Activated CD4-positive, CD25-positive, alpha-beta regulatory T cell treated with anti-CD3 and anti-CD28 coated beads, Interleukin-2, amount 50 U/mL, for 72 hours (primary cell): Measurements from ENCODE around the gene PCDH9.
"Not testable (repeated sequence)": the region's sequence is repeated elsewhere in the genome, so short reads cannot be mapped to it uniquely, and the experiment has no call there.

Experiments
- DNase-seq: peaks from one replicate; pipeline ENCODE4 v3.0.0; 2021

The PCDH9 gene

GRCh38 chr13:67125681-67126080 is 104.5 kb downstream of the PCDH9 start:
- DNase-seq = no peak

DNA sequence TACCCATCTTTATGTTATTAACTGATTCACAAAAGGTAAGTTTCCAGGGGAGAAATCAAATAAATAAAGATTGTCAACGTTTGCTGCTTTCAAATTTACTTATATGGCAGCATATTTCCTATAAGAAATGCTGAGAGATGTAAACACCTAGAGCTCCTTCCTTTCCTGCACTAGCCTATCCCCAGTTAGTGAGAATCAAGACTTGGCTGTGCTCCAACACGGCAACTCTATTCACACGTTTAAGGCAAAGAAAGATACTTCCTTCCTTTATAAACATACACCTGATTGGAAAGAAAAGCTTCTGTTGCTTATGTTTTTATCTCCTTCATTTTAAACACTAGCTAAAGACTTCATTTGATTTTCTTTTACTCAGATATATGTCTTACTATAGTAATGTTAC is 107.0 kb downstream of the PCDH9 start:
- DNase-seq = no peak

GRCh38 chr13:67122251-67122650 is 107.9 kb downstream of the PCDH9 start:
- no peak for DNase-seq

- no peak for DNase-seq
Measured at GRCh38 chr13:67120872-67121531, 109.1 kb downstream of the PCDH9 start.

- DNase-seq = no peak
Measured at GRCh38 chr13:67119481-67119894, 110.6 kb downstream of the PCDH9 start.

- DNase-seq = no peak
Measured at GRCh38 chr13:67118277-67118676, 111.9 kb downstream of the PCDH9 start.

DNA sequence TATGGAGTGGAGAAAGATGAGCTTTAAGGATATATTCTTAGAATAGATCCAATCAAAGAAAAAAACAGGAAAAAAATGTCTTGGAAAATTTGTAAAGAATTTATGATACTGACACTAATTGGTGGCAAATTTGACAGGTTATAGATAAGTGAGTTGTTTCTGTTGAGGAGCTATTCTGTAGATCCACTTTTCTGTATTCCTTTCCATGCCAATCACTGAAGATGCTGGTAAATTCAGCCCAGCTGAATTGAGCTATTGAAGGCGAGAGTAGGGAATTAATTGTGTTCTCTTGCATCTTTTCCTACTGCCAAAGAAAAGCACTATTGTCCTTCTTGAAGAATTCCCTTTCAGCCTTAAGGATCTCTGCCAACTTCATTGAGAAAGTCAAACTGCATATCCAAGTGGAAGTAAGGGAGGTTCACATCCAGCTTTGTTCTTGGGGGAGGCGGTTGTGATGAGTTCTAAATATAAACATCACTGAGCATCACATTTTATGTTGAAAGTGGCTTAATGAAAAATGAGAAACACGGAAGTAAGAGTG is 113.1 kb downstream of the PCDH9 start:
- DNase-seq = no peak

GRCh38 chr13:67107979-67108378 is 122.2 kb downstream of the PCDH9 start:
- DNase-seq = no peak

- no peak for DNase-seq
Measured at GRCh38 chr13:67106502-67107057, 123.6 kb downstream of the PCDH9 start.

DNA sequence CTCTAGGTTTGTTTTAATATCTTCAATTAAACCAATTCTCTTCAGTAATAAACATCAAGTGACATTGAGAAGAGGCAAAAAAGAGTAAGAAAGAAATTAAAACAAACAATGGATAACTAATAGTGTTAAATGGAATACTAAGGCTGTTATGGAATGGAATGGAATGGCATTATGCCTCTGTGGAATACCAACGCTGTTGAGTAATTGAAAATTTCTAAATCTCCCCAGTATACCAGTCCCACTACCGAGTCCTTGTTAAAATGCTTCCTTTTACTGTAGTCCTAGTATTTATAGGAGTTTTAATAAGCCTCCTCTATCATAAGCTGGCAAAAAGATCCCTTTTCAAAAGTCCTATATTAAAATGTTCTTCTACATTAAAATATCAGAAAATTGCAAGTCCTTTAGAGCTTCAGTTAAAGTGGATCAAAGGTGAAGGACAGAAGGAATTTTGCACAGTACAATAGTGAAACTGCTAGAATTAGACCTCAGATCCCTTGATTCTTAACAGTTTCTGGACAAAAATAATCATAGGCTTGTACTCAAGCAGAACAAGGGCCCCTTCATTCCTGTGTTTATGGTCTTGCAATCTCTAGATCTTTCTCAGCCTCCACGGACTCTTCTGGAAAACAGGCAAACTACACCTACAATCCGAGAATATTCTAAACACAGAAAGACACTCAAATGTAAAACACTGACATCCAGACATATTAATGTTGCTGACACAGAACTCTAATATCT is 128.2 kb downstream of the PCDH9 start:
- DNase-seq = no peak

GRCh38 chr13:67100730-67101129 is 129.4 kb downstream of the PCDH9 start:
- DNase-seq = no peak

- no peak for DNase-seq
Measured at GRCh38 chr13:67099494-67099893, 130.6 kb downstream of the PCDH9 start.

GRCh38 chr13:67097892-67098452 is 132.2 kb downstream of the PCDH9 start:
- no peak for DNase-seq

DNA sequence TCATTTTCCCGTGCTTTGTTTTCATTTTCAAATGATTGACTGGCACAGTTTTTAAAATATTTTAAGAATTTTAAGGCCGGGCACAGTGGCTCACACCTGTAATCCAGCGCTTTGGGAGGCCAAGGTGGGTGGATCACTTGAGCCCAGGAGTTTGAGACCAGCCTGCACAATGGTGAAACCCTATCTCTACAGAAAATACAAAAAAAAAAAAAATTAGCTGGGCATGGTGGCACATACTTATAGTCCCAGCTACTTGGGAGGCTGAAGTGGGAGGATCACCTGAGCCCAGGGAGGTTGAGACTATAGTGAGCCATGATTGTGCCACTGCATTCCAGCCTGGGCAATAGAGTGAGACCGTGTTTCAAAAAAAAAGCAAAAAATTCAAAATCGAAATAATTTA is 133.2 kb downstream of the PCDH9 start:
- DNase-seq = not testable (repeated sequence)

GRCh38 chr13:67096418-67096817 is 133.7 kb downstream of the PCDH9 start:
- DNase-seq = no peak

DNA sequence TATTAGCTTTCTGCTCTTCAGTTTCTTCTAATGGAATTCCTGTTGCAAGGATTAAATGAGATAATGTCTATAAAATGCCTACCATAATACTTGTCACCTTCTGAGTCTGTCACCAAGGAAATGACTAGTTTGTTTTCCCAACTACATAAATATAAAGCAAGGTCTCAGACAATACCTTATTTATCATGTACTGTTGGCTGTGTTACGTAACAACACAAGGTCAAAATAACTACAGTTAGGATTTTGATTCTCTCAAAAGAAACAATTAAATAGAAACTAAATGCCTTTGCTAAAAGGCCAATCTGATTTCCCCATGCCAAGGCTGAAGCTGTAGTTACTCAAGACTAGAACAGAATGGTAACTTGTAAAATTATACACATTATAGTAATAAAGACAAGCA is 134.5 kb downstream of the PCDH9 start:
- DNase-seq = no peak

- DNase-seq = no peak
Measured at GRCh38 chr13:67094952-67095351, 135.2 kb downstream of the PCDH9 start.

DNA sequence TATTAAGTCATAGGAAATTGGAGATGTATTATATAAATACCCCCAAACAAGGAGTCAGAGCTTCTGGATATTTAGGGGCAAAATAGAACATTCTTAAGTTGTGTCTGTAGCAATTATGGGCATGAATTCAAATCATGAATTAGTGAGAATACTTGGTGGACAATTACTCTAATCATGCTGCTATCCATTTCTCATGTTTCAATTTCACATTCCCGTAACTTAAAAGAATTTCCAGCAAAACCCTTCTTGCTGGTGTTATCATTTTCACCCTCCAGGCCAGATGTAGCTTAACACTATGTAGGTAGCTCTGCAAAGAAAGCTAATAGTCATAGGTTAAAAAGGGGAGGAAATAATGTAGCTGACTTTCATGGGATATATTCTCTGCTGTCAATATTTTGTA is 136.1 kb downstream of the PCDH9 start:
- DNase-seq = no peak

DNA sequence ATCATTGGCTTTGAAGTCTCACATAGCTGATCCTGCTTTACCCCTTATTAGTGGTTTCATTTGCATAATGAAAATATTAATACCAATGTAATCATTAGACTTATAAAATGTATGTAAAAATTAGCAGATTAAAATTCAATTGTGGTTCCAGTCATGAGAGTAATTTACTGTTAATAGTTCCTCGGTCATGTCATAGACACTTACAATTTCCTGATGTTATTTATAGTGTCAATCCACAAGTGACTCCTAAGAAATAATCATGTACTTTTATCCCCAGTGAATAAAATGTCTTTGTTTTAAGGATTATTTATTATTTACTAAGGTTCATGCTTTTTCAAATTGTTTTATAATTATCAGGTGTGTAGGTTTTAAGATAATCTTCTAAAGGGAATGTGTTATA is 138.5 kb downstream of the PCDH9 start:
- DNase-seq = no peak

DNA sequence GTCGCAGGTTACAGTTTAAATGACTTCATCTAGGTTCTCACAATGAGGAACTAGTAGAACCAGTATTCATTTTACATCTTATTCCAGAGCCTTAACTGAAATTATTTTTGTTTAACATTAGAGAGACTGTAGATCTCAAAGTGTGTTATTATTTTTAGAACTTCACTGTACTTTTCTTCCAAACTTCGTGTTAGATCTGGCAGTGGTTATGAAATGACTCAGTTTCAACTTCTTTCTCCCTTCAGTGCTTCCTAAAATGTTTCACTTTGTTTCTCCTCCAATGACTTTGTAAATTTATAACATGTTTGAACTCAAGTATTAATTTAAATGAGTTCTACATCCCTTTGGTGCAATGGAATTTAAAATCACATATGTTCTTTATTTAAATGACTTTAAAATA is 139.3 kb downstream of the PCDH9 start:
- no peak for DNase-seq

- no peak for DNase-seq
Measured at GRCh38 chr13:67087527-67087926, 142.6 kb downstream of the PCDH9 start.

GRCh38 chr13:67086260-67086659 is 143.9 kb downstream of the PCDH9 start:
- no peak for DNase-seq

GRCh38 chr13:67084066-67084465 is 146.1 kb downstream of the PCDH9 start:
- no peak for DNase-seq

DNA sequence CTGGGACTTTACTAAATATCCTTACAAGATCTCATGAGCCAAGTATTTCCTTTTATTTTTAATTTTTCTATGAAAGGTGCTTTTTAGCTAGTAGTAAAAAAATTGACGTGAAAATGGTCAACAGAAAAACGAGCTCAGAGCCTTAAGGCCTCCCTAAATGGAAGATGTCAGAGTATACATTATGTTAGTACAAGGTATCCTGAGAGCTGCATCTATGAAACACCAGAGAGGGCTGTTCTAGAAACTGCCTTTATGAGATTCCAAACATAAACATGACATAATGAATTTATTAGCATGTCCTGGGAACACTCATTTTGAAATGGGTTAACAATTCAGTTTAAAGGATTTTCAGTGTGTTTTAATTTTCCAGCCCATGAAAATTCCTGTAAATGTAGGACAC is 146.6 kb downstream of the PCDH9 start:
- DNase-seq = no peak
